ENCODE results near the gene UBAC2. TPM values are rescaled to one million over a fixed set of nuclear protein-coding genes. Genes with fewer than 3 reads are reported as not detected.

UBAC2 gene, protein sequence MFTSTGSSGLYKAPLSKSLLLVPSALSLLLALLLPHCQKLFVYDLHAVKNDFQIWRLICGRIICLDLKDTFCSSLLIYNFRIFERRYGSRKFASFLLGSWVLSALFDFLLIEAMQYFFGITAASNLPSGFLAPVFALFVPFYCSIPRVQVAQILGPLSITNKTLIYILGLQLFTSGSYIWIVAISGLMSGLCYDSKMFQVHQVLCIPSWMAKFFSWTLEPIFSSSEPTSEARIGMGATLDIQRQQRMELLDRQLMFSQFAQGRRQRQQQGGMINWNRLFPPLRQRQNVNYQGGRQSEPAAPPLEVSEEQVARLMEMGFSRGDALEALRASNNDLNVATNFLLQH
- 34.0 TPM for total RNA-seq

DNA sequence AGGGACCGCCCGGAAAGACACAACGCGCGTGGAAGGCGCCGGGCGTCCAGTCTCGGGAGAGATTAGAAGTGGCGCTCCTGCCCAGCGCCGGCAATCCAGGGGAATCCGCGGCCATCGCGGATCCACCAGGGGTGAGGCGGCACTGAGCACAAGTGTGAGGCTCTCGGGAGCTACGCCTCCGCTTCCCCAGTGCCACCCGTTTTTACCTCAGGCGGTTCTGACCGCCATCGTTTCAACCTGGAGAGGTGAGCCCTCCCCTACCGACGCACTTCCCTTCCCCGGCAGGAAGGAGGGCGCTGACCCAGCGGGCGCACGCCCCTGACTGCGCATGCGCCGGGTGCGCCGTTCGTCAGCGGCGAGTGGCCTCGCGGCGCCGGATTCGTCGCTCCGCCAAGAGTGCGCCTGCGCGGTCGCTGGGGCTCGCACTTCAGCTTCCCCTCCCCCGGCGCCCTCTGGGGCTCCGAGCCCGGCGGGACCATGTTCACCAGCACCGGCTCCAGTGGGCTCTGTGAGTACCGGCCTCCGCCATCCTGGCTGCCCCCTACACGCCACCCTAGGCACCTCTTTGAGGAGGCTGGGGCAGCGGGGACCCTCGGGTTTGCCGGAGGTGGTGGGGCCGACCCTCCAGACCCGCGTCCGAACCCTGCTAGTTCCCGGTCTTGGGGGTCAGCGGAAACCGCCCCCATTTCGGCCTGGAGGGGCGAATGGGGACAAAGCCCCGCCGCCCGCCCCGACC, at the start of gene UBAC2:
Gene UBAC2 (plus strand): TSS at position 423 of the 736 bp plus-strand sequence. CDS start 55 bp downstream, at position 478.
- DNase-seq (ENCODE audit: low spot score) (peak; percentile 96), ATAC-seq (peak; percentile 99)
- intact Hi-C loops (cut with DNase I), result no loop called here

DNA sequence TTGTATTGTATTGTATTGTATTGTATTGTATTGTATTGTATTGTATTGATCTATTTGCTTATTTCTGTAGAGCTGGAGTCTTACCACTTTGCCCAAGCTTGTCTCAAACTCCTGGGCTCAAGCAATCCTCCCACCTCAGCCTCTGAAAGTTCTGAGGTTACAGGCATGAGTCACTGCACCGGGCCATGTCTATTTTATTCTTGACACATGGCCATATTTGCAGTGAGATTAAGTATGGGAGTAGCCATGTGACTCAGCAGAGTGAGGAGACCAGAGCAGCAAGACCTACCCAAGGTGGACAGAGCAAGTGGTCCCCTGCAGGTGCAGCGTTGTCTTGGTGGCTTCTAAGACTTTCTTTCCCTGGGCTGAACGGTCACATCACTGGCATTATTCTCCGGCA, 49.1 kb upstream of the UBAC2 start:
- DNase-seq (ENCODE audit: low spot score), result no peak
- intact Hi-C loops (cut with DNase I), result no loop called here
- ATAC-seq, result no peak

DNA sequence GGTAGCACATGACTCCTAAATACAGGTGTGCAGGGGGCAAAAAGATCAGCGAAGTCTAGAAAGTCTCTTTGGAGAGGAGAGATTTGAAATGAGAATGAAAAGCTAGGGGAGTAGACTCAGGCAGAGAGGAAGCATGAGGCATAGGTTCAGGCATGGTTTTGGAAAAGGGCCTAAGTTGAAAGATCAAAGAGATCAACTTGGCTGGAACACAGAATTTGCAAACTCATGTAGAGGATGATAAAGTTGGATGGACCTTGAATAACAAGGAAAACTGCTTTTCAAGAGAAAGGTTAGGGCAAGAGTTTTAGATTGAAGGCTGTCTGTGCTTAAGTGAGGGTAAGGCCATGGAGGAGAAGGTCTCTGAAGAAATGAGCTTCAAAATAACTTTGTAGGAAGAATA, 47.4 kb upstream of the UBAC2 start:
- DNase-seq (ENCODE audit: low spot score) (no peak), ATAC-seq (no peak)
- intact Hi-C loops (cut with DNase I), result no loop called here

DNA sequence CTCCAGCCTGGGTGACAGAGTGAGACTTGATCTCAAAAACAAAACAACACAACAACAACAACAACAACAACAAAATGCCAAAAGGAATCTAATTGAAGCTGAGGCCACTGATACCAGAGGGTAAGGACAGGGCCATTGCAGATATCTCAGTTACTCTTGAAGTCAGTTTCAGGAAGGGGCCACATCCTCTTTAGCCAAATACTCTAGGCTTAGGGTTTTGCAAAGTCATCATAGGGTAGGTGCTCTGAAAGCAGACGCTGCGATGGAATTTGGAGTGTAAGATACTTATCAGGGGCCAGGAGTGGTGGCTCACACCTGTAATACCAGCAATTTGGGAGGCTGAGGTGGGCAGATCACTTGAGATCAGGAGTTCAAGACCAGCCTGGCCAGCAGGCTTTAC, 46.6 kb upstream of the UBAC2 start:
- DNase-seq (ENCODE audit: low spot score) (no peak), ATAC-seq (no peak)
- intact Hi-C loops (cut with DNase I), result no loop called here

DNA sequence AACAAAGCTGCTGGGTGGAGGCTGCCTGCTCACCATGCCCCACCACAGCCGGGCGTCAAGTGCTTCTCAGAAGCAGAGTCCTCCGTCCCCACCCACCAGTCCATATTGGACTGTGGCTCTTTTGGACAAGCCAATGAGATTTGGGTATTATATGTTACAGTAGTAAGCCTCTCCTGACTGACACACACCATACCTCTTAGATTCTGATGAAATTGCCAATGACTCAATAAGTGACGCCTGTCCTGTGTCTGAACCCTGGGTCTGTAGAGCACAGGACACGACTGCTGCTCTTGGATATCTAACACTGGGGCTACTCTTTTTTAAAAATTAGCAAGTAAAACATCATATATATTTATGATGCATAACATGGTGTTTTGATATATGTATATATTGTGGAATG, 44.8 kb upstream of the UBAC2 start:
- ATAC-seq (no peak), DNase-seq (ENCODE audit: low spot score) (no peak)
- intact Hi-C loops (cut with DNase I), result no loop called here

DNA sequence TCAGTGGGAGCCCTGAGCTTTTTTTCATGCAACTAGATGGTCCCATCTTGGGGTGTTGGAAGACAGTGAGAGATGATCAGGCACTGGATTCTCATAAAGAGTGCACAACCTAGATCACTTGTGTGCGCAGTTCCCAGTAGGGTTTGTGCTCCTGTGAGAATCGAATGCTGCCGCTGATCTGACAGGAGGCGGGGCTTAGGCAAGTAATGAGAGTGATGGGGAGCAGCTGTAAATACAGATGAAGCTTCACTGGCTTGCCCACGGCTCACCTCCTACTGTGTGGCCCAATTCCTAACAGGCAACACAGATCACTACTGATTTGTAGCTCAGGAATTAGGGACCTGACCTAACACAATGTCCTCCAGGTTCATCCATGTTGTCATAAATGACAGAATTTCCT, 43.6 kb upstream of the UBAC2 start:
- ATAC-seq (no peak), DNase-seq (ENCODE audit: low spot score) (no peak)
- intact Hi-C loops (cut with DNase I), result no loop called here

DNA sequence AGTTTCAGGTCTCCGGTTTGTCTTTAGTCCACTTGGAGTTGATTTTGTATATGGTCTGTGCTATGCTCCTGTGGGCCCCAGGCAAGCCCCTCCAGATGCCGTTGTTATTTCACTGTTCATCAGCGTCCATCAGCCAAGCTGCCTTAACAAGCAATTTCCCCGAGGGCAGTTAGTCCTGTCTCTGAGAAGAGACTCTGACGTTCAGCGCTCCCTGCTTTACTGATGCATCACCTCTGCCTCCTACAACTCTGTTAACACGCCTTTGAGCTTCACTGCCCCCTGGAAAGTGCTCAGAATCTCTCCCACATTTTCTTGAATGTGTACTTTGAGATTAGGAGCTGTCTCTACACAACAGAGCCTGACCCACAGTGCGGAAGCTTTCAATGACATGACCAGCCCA, 41.8 kb upstream of the UBAC2 start:
- intact Hi-C loops (cut with DNase I), result no loop called here
- DNase-seq (ENCODE audit: low spot score) (no peak), ATAC-seq (no peak)

DNA sequence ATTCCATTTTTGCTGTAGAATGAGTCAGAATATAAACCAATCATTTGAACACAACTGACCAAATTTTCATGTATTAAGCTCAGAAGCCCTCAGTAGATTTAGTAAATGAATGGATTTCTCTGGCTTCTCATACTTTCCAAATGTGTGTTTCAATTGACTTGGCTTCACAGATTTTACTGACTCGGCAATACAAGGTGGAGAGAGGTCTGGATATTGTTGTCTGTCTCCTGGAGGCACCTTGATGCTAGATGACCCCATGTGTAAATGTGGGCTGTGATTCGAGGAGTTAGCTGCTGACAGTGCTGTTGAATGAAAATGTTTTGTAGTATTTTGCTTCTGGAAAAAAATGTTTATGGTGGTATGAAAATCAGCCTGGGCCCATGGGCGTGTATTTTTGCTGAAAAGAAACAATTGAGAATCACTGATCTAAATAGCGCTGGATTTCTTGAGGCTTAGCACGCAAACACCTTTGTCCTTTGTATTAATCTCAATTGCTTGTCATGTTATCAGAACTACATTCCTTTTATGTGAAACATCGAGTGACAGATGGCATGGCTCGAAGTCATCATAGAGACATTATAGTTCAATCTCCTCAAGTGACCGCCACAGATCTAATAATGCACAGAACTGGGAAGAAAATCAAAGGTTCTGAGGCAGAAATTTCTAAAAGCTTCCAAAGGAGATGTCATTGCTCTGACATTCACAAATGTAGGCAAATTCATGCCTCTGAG, 41.2 kb upstream of the UBAC2 start:
- intact Hi-C loops (cut with DNase I), result no loop called here
- ATAC-seq (no peak), DNase-seq (ENCODE audit: low spot score) (no peak)

DNA sequence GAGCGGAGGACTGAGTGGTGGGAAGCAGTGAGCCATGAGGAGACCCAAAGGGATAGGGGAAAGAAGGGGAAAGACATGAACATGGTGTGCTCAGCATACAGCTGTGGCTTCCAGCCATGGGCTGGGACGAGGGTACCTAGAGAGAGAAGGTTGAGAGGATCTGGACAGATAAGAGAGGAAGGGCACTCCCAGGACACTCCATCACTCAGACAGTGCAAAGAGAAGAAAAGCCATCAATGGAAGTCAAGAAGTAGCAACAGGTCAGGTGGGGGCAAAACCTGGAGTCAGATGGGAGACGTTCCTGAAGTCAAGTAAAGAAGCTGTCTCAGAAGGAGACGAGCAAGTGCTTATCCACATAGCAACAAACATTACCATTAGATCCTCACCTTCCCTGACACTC, 40.2 kb upstream of the UBAC2 start:
- DNase-seq (ENCODE audit: low spot score) (no peak), ATAC-seq (no peak)

DNA sequence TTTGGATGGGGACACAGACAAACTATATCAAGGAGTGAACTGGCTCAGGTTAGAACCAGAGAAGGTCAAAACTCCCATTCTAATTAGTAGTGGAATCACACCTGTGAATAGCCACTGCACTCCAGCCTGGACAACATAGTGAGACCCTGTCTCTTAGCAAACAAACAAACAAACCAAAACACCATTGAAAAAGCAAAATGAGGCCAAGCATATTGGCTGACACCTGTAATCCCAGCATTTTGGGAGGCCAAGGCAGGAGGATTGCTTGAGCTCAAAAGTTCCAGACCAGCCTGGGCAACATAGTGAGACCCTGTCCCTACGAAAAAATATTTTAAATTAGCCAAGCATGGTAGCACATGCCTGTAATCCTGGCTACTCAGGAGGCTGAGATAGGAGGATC, 39.1 kb upstream of the UBAC2 start:
- intact Hi-C loops (cut with DNase I), result no loop called here
- ATAC-seq (no peak), DNase-seq (ENCODE audit: low spot score) (no peak)

More for the DNA sequence above, 40.2 kb upstream of the UBAC2 start:
- intact Hi-C loops (cut with DNase I), result no loop called here

DNA sequence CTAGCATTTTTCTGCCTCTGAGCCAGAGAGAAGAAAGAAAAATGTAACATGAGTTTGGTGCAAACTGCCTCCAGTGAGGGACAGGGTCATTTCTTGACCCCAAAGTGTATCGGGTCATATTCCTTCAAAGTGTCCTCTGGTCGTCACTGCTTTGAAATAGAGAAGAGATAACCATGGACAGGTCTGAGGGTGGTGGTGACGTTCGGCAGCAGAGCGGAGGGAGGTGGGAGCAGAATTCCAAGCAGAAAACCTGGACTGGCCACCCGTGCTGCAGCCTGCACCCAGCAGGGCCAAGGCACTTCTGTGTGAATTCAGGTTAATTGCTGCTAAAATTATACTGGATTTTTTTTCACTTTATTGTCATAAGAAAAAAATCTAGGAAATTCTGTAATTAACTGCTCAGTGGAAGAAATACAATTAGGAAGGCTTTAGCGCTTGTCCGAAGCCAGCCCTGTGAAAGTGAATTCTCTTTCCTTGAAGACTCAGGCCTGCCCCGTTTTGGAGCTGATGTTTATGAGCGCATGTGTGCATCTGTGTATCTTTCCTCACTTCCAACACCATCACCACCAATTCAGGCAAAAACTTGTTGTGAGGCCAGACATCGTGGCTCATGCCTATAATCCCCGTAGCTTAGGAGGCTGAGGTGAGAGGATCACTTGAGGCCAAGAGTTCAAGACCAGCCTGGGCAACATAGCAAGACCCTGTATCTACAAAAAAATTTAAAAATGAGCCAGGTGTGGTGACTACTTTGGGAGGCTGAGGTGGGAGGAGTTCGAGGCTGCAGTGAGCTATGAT, 37.9 kb upstream of the UBAC2 start:
- no peak for ATAC-seq
- DNase-seq (ENCODE audit: low spot score), result no peak
- intact Hi-C loops (cut with DNase I), result no loop called here

DNA sequence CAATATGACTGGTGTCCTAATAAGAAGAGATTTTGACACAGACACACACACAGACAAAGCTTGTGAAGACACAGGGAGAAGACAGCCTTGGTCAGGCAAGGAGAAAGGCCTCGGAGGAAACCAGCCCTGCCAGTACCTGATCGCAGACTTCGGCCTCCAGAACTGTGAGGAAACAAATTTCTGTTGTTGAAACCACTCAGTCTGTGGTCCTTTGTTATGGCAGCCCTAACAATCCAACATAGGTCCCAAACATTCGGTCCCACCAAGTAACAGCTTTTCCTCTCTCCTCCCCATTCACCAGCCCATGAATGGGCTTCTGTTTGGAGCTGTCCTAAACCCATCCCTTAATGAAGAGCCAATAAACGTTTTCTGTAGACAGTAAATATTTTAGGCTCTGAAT, 36.4 kb upstream of the UBAC2 start:
- intact Hi-C loops (cut with DNase I), result no loop called here

DNA sequence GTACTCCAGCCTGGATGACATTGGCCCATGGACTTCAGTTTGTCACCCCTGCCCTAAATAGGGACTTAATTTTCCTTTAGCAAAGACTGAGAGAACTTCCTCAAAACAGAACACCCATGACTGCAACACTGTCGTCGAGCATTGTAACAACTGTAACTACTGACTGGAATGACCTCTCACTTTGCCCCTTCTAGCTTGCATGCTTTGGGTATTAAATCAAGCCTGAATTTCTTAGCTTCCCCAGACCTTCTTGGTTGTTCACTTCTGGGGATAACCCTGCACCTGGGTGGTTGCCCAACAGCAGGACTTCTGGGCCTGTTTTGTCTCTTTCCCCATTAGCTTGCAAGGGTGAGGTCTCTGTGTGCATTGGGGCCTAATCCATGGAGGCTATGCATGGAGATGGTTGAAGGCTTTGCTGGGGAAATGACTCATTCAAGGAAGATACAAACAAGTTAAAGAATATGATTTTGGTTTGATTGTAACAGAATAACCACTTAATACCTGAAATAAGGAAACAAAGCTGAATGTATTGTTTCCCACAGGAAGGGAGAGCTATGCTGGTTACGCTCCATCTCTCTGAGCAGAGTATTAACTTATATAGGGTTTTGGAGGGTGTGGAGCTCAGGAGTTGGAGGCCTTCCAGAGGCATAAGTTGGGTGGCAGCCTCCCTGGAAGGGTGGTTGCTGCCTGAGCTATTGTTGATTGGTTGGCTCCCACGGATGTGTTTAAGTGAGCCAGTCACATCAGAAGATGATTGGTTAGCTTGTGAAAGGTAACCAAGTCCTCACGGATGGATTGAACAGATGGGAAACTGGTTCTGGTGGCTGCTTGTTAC, 34.7 kb upstream of the UBAC2 start:
- ATAC-seq (no peak), DNase-seq (ENCODE audit: low spot score) (no peak)
- intact Hi-C loops (cut with DNase I), result no loop called here

More for the DNA sequence above, 36.4 kb upstream of the UBAC2 start:
- DNase-seq (ENCODE audit: low spot score) (no peak), ATAC-seq (no peak)

DNA sequence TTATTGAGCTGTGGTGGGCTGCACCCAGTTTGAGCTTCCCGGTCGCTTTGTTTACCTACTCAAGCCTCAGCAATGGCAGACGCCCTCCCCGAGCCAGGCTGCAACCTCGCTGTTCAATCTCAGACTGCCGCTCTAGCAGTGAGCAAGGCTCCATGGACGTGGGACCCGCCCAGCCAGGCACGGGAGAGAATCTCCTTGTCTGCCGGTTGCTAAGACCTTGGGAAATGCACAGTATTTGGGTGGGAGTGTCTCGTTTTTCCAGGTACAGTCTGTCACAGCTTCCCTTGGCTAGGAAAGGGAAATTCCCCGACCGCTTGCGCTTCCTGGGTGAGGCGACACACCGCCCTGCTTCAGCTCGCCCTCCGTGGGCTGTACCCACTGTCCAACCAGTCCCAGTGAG, 27.7 kb upstream of the UBAC2 start:
- intact Hi-C loops (cut with DNase I), result no loop called here
- DNase-seq (ENCODE audit: low spot score) (no peak), ATAC-seq (no peak)

DNA sequence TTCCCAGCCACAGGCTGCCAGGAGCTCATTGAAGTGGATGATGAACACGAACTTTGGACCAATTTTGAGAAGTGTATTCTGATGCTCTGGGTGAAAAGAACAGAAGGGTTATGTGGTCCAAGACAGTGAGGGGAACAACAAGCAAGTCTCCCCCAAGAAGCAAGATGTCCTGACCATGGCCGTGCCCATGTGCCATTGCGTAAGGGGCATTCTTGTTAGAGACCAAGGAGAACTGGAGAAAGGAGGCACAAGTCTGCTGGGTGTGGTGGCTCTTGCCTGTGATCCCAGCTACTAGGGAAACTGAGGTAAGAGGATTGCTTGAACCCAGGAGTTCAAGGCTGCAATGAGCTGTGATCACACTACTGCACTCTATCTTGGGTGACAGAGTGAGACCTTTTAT, 27.0 kb upstream of the UBAC2 start:
- no peak for DNase-seq (ENCODE audit: low spot score)
- ATAC-seq, result no peak
- intact Hi-C loops (cut with DNase I), result no loop called here

DNA sequence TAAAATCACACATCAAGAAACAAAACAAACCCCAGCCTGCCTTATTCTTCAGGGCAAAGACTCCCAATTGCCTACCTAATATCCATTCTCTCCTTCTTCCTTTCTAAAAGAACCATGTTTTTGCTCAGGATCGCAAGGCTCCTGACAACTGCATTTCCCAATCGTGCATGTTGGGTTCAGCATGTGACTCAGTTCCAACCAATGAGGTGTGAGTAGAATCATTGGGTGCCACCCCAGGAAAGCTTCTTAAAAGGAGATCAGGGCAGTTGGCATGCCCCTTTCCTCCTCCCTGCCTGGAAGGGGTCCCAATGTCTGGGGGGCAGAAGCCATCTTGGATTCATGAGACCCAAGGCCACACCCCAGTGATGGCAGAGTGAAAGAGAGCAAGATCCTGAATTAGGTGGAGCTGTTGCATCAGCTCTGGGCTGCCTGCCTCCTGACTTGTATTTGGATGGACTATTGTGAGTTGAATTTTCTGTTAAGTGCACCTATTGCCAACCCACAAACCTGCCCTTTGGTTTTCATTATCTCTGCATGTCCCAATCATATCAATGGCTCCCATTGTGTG, 26.0 kb upstream of the UBAC2 start:
- no peak for DNase-seq (ENCODE audit: low spot score)
- intact Hi-C loops (cut with DNase I), result loop anchor here (5.0 kb wide), 1 partner anchor 258 kb away; no protein-coding TSS in a partner anchor
- no peak for ATAC-seq

DNA sequence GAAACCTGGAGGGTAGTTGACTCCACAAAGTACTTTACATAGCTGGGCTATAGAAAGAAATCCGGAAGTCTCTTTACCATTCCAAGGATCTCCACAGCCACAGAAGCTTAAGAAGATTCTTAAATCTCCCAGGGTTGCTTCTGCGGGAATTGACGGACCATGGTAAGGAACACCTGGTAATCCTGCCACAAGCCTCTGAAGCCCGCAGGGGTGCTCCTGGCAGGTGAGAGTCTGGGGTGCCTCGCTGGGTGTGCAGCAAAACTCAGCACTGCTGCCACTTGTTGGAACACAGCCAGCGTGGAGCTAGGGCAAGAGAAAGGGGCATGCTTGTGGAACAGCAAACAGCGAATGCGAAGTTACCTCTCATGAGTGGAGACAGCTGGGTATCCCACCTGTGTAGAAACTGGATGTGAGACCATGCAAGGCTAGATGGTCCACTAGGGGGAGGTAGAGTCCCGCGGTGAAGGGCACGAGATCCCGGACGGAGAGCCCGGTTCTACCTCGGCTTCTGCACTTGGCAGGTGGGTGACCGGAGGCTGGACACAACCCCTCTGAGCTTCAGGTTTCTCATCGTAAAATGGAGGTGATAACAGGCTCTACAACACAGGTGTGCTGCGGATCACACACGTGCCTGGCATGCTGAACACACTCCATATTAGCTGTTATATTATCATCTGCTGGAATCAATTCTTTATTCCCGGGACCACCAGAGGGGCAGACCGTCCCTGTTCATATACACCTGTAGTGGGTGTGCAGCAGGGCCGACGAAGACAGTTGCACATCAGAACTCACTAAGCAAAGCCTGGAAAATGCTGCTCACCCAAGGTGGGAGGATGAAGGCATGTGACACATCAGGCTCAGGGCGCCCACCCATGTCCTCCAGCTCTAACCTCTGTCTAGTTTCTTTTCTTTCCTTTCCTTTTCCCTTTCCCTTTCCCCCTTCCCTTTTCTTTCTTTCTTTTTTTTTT, 24.1 kb upstream of the UBAC2 start:
- ATAC-seq (peak; percentile 84), DNase-seq (ENCODE audit: low spot score) (peak; percentile 82)
- intact Hi-C loops (cut with DNase I), result loop anchor here (5.0 kb wide), 1 partner anchor 256 kb away; no protein-coding TSS in a partner anchor

All from sciatic nerve (tissue), 2 donors.